ENCODE measurements around the gene ATP2C2.

Gene ATP2C2

DNA sequence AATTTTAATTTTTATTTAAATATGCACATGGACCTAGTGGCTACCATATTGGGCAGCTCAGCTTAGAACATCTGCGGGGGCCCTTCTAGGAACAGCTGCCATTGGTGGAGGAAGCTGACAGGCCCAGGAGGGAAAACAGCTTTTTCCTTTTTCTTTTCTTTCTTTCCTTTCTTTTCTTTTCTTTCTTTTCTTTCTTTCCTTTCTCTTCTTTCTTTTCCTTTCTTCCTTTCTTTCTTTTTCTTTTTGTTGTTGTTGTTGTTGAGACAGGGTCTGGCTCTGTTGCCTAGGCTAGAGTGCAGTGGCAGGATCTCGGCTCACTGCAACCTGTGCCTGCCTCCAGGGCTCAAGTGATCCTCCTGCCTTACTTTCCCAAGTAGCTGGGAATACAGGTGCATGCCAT is 43.4 kb downstream of the ATP2C2 start:
- TF ChIP-seq, protein P1, sequence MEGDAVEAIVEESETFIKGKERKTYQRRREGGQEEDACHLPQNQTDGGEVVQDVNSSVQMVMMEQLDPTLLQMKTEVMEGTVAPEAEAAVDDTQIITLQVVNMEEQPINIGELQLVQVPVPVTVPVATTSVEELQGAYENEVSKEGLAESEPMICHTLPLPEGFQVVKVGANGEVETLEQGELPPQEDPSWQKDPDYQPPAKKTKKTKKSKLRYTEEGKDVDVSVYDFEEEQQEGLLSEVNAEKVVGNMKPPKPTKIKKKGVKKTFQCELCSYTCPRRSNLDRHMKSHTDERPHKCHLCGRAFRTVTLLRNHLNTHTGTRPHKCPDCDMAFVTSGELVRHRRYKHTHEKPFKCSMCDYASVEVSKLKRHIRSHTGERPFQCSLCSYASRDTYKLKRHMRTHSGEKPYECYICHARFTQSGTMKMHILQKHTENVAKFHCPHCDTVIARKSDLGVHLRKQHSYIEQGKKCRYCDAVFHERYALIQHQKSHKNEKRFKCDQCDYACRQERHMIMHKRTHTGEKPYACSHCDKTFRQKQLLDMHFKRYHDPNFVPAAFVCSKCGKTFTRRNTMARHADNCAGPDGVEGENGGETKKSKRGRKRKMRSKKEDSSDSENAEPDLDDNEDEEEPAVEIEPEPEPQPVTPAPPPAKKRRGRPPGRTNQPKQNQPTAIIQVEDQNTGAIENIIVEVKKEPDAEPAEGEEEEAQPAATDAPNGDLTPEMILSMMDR (IDR thresholded peaks at IDR 0.05; ENCODE audit: low read length, missing control alignments): no peak
- no peak for DNase-seq (ENCODE audit: low read depth)
- H3K4me3 ChIP-seq (replicated peaks; ENCODE audit: low read depth, low read length): no peak overlapping the region

DNA sequence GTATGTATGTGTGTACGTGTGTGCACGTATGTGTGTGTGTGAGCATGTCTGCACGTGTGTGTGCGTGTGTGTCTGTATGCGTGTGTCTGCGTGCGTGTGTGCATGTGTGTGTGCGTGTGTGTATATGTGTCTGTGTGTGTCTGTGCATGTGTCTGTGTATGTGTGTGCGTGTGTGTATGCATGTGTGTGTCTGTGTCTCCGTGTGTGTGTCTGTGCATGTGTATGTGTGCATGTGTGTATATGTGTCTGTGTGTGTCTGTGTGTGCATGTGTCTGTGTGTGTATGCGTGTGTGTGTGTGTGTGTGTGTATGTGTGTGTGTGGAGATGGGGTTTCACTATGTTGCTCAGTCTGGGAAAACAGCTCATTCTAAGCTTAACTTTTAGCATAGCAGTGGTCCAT is 43.9 kb downstream of the ATP2C2 start:
- DNase-seq (ENCODE audit: low read depth): no peak
- TF ChIP-seq, protein P1 (IDR thresholded peaks at IDR 0.05; ENCODE audit: low read length, missing control alignments): no peak
- no peak overlapping the region for H3K4me3 ChIP-seq (replicated peaks; ENCODE audit: low read depth, low read length)

DNA sequence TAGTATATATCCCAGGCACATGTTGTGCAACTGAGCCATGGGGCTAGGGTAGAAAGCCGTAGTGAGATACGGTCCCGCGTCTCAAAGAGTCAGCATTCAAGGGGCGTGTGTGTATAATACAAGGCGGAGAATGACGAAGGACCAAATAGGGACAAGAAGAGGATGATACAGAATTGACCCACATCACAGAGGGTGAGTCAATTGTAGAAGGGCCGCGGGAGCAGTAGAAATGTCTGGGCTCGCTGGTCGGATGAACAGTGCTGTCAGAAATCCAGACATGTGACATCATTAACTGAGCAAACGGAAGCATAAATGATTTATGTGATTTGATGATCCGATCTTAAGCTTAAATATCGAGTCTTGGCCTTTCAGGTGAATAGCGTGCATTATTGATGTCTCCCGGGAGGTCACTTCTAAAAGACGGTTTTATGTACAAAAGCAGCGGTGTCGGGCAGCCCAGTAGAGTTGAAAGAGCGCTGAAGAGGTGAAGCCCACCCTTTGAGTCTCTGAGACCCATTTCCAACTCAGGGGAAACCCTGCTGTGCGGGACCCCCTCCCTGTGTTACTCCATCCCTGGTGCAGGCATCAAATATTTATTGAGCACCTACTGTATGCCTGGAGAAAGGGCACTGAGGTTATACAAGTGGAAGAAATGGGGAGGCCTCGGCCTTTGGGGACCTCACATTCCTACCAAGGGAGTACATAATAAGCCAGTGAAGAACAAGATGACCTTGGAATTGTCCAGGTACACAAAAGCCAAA is 45.1 kb downstream of the ATP2C2 start:
- TF ChIP-seq, protein P1 (IDR thresholded peaks at IDR 0.05; ENCODE audit: low read length, missing control alignments): no peak
- DNase-seq (ENCODE audit: low read depth): no peak
- H3K4me3 ChIP-seq (replicated peaks; ENCODE audit: low read depth, low read length): no peak overlapping the region

DNA sequence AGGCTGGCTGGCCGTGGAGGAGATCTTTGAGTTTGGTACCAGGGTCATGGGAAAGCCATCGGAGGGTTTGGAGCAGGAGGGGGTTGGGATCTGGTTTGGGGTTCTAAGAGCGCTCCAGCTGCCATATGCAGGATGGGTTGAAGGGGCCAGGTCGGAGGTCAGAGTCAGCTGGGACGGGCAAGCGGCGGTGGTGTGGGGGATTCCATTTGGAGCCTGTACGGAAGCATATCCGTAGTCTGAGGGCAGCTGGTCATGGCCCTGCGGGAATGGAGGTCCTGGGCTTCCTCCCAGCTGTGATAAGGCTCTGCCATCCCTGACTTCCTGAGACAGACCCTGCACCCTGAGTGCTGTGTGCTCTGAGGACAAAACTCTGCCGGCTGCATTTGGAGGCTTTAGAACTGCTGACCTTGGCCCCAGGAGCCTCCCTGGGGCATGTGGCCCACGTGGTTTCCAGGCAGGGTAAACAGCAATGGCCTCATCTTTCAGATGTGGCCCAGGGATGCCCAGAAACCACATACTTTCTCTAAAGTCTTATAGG is 46.5 kb downstream of the ATP2C2 start:
- no peak overlapping the region for H3K4me3 ChIP-seq (replicated peaks; ENCODE audit: low read depth, low read length)
- no peak for DNase-seq (ENCODE audit: low read depth)
- TF ChIP-seq, protein P1 (IDR thresholded peaks at IDR 0.05; ENCODE audit: low read length, missing control alignments): no peak

DNA sequence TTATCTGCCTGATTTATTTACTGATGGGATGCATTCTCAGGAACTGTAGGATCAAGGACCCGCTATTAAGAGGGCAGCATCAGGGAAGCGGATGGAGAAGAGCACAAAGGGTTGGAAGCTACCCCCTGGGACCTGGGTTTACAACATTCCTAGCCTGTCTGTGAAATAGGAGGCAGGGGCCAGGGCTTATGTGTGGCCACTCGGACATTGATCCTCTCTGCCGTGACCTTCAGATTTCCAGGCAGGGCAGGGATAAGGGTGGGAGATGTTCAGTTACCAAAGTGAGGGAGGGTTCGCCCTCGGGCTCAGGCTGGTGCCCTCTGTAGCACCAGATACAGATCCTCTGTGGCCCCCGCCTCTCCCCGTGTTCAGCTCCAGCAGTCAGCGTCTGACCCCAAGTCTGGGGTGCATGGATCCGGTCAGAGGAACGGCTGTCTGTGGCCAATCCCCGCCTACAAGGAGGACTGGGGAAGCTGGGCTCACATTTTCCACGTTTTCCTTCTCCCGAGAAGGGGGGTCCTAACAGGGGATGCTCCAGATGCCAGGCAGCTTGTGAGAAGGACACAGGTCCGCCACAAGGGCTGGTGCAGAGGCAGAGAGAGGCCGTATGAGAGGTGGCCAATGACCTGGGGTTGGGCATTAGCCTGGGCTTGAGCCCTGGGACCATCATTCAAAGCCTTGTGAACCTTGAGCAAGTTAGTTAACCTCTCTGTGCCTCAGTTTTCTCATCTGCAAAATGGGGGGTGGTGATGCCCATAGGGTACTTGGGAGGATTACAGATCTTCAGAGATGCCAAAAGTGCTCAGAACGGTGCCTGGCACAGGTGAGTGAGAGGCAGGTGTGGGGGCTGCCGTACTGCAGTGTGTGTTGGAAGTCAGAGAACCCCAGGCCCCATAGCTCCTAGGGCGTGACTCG is 48.3 kb downstream of the ATP2C2 start:
- H3K4me3 ChIP-seq (replicated peaks; ENCODE audit: low read depth, low read length): no peak overlapping the region
- TF ChIP-seq, protein P1 (IDR thresholded peaks at IDR 0.05; ENCODE audit: low read length, missing control alignments): no peak
- no peak for DNase-seq (ENCODE audit: low read depth)

DNA sequence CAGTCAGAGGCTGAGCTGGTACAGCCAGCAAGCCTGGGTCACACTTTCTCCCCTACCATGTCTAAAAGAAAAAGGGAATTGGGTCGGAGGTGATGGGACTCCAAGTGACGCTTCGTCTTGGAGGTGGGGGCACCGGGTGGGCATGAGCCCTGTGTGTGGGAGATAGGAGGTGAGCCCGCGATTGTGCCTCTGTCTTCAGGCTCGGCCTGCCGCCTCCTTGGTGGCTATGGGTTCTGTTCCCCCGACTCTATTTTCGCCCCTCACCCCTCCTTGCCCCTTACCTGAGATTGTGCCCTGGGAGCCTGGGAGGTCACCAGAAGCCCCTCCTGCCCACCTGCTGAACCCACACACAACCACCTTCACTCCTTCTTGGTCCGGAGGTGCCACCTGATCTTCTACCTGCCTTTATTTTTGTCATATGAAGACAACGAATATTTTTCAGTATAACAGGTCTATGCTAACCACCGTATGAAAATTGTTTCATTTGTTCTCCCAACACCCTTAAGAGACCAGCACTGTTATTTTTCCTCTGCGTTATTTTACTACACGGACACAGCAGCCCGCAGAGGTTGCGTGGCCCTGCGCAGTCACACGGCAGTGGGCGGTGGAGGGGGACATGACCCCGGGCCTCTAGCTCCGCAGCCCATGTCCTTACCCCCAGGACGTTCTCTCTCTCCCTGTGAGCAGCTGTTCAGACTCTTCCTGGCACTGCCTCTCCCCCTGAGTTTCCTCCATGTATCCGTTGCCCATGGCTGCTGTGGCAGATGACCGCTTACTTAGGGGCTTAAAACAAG is 49.9 kb downstream of the ATP2C2 start:
- DNase-seq (ENCODE audit: low read depth): no peak
- TF ChIP-seq, protein P1 (IDR thresholded peaks at IDR 0.05; ENCODE audit: low read length, missing control alignments): no peak

More for the DNA sequence above, 49.9 kb downstream of the ATP2C2 start:
- H3K4me3 ChIP-seq (replicated peaks; ENCODE audit: low read depth, low read length): no peak overlapping the region

Measured in fibroblast of pulmonary artery (primary cell).